GM19452 (cell line): ENCODE results near the gene CDRT15.
"Not testable (repeated sequence)": the region's sequence is repeated elsewhere in the genome, so short reads cannot be mapped to it uniquely, and the experiment has no call there.

Source experiments
- ATAC-seq: cut with Tn5 transposase; IDR thresholded peaks from one replicate; pipeline ENCODE4 v1.9.1; 2021; ENCODE audit not compliant: unreplicated experiment

Gene CDRT15

DNA sequence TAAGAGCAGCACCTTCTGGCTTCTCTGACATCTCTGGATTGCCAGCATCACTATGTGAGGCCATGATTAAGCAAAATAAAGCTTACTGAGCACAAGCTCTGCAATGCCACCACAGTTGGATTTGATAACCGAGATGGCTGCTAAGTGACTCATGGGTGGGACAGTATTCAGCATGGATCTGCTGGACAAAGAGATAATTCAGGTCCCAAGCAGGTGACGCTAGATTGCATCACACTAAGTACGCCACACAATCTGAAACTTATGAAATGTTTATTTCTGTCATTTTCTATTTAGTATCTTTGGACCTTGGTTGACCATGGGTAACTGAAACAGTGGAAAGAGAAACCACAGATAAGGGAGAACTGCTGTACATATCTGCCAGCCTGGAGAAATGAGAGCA lies 27.4 kb downstream of the CDRT15 start:
- no peak for ATAC-seq

DNA sequence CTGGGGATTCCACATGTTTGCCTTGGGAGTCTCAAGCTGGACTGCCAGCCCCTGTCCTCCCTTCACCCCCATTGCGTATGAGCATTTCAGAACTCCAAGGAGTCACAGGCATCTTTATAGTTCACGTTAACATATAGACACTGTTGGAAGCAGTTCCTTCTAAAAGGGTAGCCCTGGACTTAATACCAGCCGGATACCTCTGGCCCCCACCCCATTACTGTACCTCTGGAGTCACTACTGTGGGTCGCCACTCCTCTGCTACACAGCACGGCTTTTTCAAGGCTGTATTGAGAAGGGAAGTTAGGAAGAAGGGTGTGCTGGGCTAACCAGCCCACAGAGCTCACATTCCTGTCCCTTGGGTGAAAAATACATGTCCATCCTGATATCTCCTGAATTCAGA lies 28.9 kb downstream of the CDRT15 start:
- ATAC-seq = no peak

- ATAC-seq = no peak
Observed at GRCh38 chr17:14206891-14207290, 29.8 kb downstream of the CDRT15 start.

DNA sequence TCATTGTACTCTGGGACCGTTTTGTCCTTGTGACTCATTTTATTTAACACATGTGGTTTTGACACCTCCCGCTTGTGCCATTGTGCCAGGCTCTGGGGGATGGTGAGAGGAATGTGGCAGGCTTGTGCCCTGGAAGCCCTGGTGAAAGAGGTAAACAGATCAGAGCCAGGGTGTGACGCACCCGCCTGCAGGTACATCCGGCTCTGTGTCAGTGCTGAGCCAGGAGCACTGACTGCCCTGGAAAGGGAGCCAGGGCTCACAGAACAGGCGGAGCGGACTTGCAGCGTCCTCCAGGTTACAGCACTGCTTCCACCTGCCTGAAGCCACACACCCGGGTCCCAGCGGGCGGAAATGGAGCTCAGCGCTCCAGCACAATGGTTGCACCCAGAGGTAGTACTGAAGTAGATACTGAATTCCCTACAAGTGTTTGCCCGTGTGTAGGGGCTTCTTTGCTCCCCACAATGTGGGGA lies 30.6 kb downstream of the CDRT15 start:
- ATAC-seq = no peak

- ATAC-seq = no peak
Observed at GRCh38 chr17:14205380-14205779, 31.3 kb downstream of the CDRT15 start.

- ATAC-seq = no peak
Observed at GRCh38 chr17:14204546-14204945, 32.1 kb downstream of the CDRT15 start.

DNA sequence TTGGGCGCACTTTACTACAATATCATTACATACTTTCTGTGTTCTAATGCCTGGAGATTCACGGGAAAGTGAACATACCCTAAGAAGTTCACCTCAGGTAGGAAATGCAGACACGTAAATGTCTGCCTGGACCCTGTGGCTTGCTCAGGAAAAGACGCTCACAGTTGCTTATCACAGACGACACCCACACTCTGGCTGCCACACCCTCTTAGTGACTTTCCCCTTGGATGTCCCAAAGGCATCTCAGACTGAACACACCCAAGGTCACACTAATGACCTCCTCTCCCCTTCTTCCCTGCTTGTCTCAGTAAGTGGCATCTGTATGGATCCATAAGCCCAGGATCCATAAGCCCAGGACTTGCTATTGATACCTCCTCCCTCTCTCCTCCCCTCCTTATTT lies 32.6 kb downstream of the CDRT15 start:
- no peak for ATAC-seq

GRCh38 chr17:14203388-14203787 lies 33.3 kb downstream of the CDRT15 start:
- no peak for ATAC-seq

DNA sequence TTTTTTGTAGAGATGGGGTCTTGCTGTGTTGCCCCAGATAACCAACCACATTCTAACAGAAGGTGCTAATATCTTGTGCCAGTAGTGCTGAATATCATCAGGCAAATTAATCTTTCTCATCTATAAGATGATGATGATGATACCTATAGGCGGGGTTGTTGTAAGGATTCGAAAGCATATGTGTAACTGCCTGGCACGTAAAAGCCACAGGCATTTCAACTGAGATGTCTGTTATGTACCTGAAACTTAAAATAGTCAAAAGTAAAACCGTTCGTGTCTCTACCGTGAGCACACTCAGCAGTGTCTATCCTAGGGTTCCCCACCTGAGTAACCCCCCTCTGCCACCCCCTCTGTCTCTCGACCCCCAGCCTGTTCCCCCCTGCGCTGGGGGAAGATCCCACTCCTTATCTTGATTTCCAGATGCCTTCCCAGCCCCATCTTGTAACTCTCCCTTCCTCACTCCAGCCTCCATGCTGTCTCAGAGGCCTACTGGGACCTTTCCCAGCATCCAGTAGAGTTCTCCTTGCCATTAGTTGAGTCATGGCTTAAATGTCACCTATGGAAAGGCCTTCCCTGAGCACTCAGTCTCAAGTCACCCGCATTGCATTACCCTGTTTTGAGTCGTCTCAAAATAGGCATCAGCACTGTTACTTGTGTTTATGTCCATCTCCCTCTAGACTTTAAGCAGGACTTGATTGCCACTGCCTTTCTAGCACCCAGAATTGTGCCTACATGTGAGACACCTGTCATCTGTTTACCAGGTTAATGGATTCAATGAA lies 34.1 kb downstream of the CDRT15 start:
- ATAC-seq = no peak

DNA sequence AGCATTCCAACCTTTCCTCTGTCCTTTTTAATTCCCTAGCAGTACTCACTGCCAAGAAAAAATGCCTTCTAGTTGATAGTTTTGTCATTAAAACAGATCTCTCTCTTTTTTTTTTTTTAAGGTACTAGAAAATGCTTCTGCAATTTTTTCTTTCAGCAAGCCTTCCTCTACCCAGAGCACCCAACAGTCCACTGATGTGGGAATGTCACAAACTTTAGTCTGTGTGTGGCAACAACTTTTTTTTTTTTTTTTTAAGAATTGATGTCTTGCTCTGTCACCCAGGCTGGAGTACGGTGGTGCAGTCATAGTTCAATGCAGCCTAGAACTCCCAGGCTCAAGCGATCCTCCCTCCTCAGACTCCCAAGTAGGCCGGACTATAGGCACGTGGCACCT lies 34.7 kb downstream of the CDRT15 start:
- no peak for ATAC-seq

GRCh38 chr17:14201021-14201987 lies 35.4 kb downstream of the CDRT15 start:
- no peak for ATAC-seq

DNA sequence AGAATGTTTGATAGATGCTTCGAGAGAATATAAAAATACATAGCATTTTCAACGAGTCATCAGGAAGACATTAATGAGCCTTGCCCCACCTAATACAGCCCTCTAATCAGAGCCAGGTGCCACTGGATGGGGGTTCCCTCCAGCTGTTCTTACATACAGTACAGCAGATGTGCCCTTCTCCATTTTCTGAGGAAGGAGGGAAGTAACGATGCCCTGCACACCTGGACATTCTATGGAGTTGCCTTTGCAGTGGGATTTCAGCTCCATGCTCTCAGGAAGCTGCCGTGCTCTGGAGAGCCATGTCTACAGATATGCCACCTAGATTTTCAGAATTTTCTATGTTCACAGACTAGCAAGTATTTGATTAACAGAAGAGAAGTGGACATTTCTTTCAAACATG lies 36.3 kb downstream of the CDRT15 start:
- no peak for ATAC-seq

DNA sequence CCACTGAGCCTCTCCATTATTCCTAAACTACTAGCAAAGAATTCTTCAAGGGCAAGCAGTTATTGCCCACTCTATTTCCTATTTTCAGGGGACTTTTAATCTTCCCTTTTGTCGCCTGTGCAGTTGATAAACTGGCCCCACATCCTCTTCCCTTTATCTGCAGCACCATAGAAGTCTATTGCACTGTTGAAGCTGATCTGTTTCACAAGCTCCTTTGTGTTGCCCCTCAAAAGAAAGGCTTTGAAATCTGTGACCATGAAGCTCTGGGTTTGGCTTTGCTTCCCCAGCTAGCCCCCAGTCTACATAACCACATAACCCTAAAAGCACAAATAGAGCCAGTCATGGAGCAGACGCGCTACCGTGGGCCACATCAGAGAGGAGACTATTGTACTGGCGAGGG lies 37.1 kb downstream of the CDRT15 start:
- no peak for ATAC-seq

DNA sequence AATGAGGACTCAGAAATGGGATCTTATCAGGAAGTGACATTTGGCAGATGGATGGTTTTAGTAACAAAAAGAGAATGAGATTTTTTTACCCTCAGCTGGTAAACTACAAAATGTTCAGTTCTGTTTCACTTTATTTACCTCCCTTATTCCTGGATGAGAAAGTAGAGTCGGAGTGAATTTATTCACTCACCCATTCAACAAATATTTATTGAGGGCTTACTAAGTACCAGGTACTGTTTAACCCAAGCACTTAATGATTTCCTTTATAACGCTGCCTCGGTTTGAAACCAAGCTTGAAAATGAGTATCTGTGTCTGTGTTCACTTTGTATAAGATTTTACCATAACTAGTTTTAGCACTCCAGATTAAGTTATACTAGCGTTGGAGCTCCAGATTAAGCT lies 38.1 kb downstream of the CDRT15 start:
- ATAC-seq = no peak

DNA sequence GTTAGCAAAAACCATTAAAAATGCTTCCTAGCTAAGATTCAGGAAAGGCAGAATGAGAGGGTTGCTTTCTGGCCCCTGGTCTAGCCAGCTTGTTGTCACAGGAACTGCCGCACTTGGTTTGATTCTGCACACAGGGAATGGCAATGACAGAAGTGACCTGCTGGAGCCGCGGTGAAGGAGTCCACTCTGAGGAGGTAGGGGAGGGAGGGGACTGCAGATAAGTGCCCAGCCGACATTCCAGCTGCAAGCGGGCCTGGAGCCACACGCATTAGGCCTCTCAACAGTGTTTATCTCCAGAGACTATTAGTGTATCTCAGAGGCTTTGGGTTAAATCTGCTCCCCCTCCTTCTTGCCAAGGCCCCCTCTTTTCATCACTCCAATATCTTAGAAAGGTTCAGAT lies 38.6 kb downstream of the CDRT15 start:
- ATAC-seq = no peak

DNA sequence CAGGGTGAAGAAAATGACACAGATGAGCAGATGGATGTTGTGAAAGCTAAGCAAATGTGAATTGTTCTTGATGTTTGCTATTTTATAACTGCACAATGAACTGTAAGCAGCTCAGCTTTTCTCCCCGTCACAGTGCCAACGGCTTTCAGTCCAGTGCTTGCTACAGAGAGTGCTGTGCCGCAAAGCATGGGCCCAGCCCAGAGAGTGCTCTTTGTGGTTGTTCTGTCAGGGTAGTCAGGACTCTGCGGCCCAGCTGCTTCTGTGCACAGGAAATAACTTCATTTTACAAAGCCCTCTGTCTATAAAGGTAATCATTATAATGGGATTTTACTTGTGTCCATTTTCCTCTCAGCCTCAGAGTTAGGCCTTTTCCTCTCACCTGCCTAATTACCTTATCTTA lies 39.1 kb downstream of the CDRT15 start:
- no peak for ATAC-seq

DNA sequence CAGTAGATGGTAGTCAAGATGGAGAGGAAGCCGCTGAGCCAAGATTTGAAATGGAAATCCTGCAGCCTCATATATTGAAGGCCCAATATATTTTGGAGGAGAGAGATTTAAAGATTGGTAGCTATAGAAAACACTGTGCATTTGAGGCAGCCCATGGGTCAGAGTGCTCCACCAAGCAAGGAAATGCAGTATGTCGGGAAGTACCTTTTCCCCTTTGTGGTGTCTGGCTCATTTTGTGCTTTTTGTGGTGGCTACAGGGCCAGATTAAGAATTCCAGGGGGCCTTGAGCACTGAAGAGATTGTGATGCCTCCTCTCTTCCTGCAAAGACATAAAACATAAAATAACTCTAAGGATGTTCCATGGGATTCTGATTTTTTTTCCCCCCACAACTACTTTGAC lies 39.6 kb downstream of the CDRT15 start:
- ATAC-seq = no peak

DNA sequence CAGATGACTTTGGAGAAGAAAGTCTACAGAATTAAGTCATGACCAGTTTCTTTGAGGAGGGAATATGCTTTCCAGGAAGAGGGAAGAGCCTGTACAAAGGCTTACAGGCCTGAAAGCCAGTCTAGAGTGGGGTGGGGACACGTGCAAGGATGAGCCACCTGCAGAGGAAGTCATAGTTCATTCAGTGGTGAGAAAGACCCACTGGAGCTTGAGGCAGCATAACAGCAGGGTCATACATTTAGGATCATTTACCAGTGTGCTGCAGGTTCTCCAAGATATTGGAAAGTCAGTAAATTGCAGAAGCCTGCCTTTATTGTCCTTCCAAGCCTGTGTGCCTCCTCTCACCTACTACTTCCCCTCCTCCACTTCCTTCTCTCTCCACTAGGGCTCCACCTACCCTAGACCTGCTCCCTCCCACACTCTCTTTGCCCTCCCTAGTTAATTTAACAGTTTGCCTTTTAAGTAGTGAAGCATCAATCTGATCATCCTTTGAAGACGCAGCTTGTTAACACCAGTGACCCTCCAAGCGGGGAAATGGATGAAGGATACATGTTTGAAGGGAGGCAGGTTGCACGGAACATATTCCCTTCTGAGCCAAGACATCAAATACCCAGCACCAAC lies 40.2 kb downstream of the CDRT15 start:
- no peak for ATAC-seq

DNA sequence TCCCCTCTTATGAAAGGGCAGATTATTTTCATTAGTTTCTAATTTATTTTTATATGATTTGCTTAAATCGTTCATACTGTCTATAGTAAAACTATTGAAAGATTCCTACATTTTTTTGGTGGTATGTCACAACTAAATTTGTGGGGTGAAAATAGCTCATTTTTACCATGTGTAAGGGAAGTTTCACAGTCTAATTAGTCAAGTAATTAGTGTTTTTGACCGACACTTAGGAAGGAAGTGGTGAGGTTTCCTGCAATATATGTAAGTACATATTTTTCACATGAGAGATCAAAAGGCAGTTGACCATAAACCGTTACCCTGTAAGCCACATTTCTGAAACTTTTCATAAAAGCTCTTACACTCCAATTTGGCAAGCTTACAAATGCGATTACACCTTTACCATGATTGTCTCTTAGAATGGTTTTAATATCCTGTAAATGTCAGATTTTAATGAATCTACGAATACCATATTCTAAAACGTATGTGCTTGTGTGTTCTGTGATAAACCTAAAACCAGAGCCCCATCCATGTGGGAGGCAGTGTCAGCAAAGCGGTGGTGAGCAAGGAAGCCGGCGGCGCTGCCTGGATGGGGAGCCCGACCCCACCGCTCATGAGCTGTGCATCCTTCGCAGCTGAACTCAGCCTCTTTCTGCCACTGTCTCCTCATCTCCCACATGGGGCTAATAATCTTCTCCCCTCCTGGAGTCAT lies 43.9 kb downstream of the CDRT15 start:
- ATAC-seq = peak; percentile 70

GRCh38 chr17:14192039-14192438 lies 44.6 kb downstream of the CDRT15 start:
- ATAC-seq = not testable (repeated sequence)

GRCh38 chr17:14191469-14191868 lies 45.2 kb downstream of the CDRT15 start:
- ATAC-seq = not testable (repeated sequence)
